ENCODE results near the gene FAM227B.

Gene FAM227B

GRCh38 chr15:49589030-49589429 lies 31.6 kb downstream of the FAM227B start:
- H3K9ac ChIP-seq (ENCODE audit: low read length), result no peak overlapping the region
- no peak for DNase-seq
- H3K36me3 ChIP-seq (ENCODE audit: control insufficient read depth, insufficient read depth, low read length), result no peaks in the 10 kb centered on the region

GRCh38 chr15:49573421-49573820 lies 47.2 kb downstream of the FAM227B start:
- no peak for DNase-seq
- no peaks in the 10 kb centered on the region for H3K79me2 ChIP-seq (ENCODE audit: control insufficient read depth, insufficient read depth, low read length)
- no peaks in the 10 kb centered on the region for H3K79me1 ChIP-seq (ENCODE audit: low read length)
- no peak overlapping the region for H2BK120ac ChIP-seq (ENCODE audit: low read depth, low read length)
- H3K36me3 ChIP-seq (ENCODE audit: control insufficient read depth, insufficient read depth, low read length), result no peaks in the 10 kb centered on the region
- no peak overlapping the region for H2BK15ac ChIP-seq (replicated peaks; ENCODE audit: low read depth)
- no peaks in the 10 kb centered on the region for H3K4me1 ChIP-seq (ENCODE audit: control insufficient read depth, low read depth, low read length)
- H3K27me3 ChIP-seq (ENCODE audit: insufficient read depth, low read length, poor library complexity), result no peaks in the 10 kb centered on the region
- H2AK5ac ChIP-seq (ENCODE audit: low read length), result no peak overlapping the region
- no peak overlapping the region for H3K23ac ChIP-seq (ENCODE audit: low read length)
- no CpG with 5 or more reads among the region's 1 CpG for WGBS (ENCODE audit: extremely low coverage, insufficient coverage, low lambda C conversion rate)
- H3K56ac ChIP-seq (ENCODE audit: low read length), result no peak overlapping the region
- no peak overlapping the region for H4K8ac ChIP-seq (ENCODE audit: low read depth, low read length)
- H4K5ac ChIP-seq (ENCODE audit: low read length), result no peak overlapping the region
- H2BK5ac ChIP-seq (ENCODE audit: low read length), result no peak overlapping the region
- no peak overlapping the region for H3K27ac ChIP-seq (ENCODE audit: low read depth, low read length)
- no peak overlapping the region for H3K4ac ChIP-seq (ENCODE audit: low read depth, low read length)
- no peak overlapping the region for H3K18ac ChIP-seq (ENCODE audit: low read length)
- no peak overlapping the region for H3K4me2 ChIP-seq (ENCODE audit: low read length)
- H3K9ac ChIP-seq (ENCODE audit: low read length), result no peak overlapping the region
- H3K4me3 ChIP-seq (ENCODE audit: low read length), result no peak overlapping the region

More at GRCh38 chr15:49589030-49589429, 31.6 kb downstream of the FAM227B start:
- Histone ChIP-seq H3K4ac (ENCODE audit: low read depth, low read length) (no peak overlapping the region), H2BK5ac (ENCODE audit: low read length) (no peak overlapping the region), H3K4me2 (ENCODE audit: low read length) (no peak overlapping the region), H4K5ac (ENCODE audit: low read length) (no peak overlapping the region), H3K4me1 (ENCODE audit: control insufficient read depth, low read depth, low read length) (no peaks in the 10 kb centered on the region), H3K79me2 (ENCODE audit: control insufficient read depth, insufficient read depth, low read length) (no peaks in the 10 kb centered on the region), H3K27me3 (ENCODE audit: insufficient read depth, low read length, poor library complexity) (no peaks in the 10 kb centered on the region), H4K8ac (ENCODE audit: low read depth, low read length) (no peak overlapping the region), H3K23ac (ENCODE audit: low read length) (no peak overlapping the region), H2BK15ac (replicated peaks; ENCODE audit: low read depth) (no peak overlapping the region), H3K56ac (ENCODE audit: low read length) (no peak overlapping the region), H3K27ac (ENCODE audit: low read depth, low read length) (no peak overlapping the region), H2BK120ac (ENCODE audit: low read depth, low read length) (no peak overlapping the region), H3K79me1 (ENCODE audit: low read length) (no peaks in the 10 kb centered on the region), H3K4me3 (ENCODE audit: low read length) (no peak overlapping the region), H3K18ac (ENCODE audit: low read length) (no peak overlapping the region), H2AK5ac (ENCODE audit: low read length) (no peak overlapping the region)

- H3K18ac ChIP-seq (ENCODE audit: low read length), result no peak overlapping the region
- H3K9ac ChIP-seq (ENCODE audit: low read length), result no peak overlapping the region
- no peaks in the 10 kb centered on the region for H3K79me1 ChIP-seq (ENCODE audit: low read length)
- H3K4ac ChIP-seq (ENCODE audit: low read depth, low read length), result no peak overlapping the region
- H3K4me1 ChIP-seq (ENCODE audit: control insufficient read depth, low read depth, low read length), result no peaks in the 10 kb centered on the region
- H3K27ac ChIP-seq (ENCODE audit: low read depth, low read length), result no peak overlapping the region
- no peak overlapping the region for H3K56ac ChIP-seq (ENCODE audit: low read length)
- H2BK5ac ChIP-seq (ENCODE audit: low read length), result no peak overlapping the region
- no peak overlapping the region for H2BK15ac ChIP-seq (replicated peaks; ENCODE audit: low read depth)
- no peak overlapping the region for H4K5ac ChIP-seq (ENCODE audit: low read length)
- WGBS (ENCODE audit: extremely low coverage, insufficient coverage, low lambda C conversion rate), result no CpG with 5 or more reads among the region's 1 CpG
- H3K27me3 ChIP-seq (ENCODE audit: insufficient read depth, low read length, poor library complexity), result no peaks in the 10 kb centered on the region
- no peaks in the 10 kb centered on the region for H3K79me2 ChIP-seq (ENCODE audit: control insufficient read depth, insufficient read depth, low read length)
- no peak overlapping the region for H3K4me3 ChIP-seq (ENCODE audit: low read length)
- H2BK120ac ChIP-seq (ENCODE audit: low read depth, low read length), result no peak overlapping the region
- DNase-seq, result no peak
- H3K36me3 ChIP-seq (ENCODE audit: control insufficient read depth, insufficient read depth, low read length), result no peaks in the 10 kb centered on the region
- H3K23ac ChIP-seq (ENCODE audit: low read length), result no peak overlapping the region
- no peak overlapping the region for H2AK5ac ChIP-seq (ENCODE audit: low read length)
- no peak overlapping the region for H4K8ac ChIP-seq (ENCODE audit: low read depth, low read length)
- H3K4me2 ChIP-seq (ENCODE audit: low read length), result no peak overlapping the region
Observed at GRCh38 chr15:49570672-49571071, 49.9 kb downstream of the FAM227B start.

DNA sequence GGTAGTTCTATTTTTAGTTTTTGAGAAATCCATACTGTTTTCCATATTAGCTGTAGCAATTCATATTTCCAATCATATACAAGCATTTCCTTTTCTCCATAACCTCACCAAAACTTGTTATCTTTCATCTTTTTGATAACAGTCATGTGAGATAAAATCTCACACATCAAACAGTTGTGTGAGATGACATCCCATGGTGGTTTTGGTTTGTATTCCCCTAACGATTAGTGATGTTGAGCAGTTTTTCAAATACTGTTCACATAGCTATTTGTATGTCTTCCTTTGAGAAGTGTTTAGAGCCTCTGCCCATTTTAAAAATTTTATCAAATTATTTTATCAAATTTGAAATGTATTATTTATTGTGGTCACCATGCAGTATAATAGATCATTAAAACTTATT lies 50.4 kb downstream of the FAM227B start:
- H2BK5ac ChIP-seq (ENCODE audit: low read length), result no peak overlapping the region
- H3K4me1 ChIP-seq (ENCODE audit: control insufficient read depth, low read depth, low read length), result no peaks in the 10 kb centered on the region
- H2AK5ac ChIP-seq (ENCODE audit: low read length), result no peak overlapping the region
- no peak overlapping the region for H4K8ac ChIP-seq (ENCODE audit: low read depth, low read length)
- H3K79me1 ChIP-seq (ENCODE audit: low read length), result no peaks in the 10 kb centered on the region
- H4K5ac ChIP-seq (ENCODE audit: low read length), result no peak overlapping the region
- no peak overlapping the region for H3K23ac ChIP-seq (ENCODE audit: low read length)
- H3K9ac ChIP-seq (ENCODE audit: low read length), result no peak overlapping the region
- no peak overlapping the region for H3K4me3 ChIP-seq (ENCODE audit: low read length)
- no peak overlapping the region for H3K4ac ChIP-seq (ENCODE audit: low read depth, low read length)
- H3K79me2 ChIP-seq (ENCODE audit: control insufficient read depth, insufficient read depth, low read length), result no peaks in the 10 kb centered on the region
- H3K18ac ChIP-seq (ENCODE audit: low read length), result no peak overlapping the region
- H3K27ac ChIP-seq (ENCODE audit: low read depth, low read length), result no peak overlapping the region
- no peak overlapping the region for H2BK15ac ChIP-seq (replicated peaks; ENCODE audit: low read depth)
- no peaks in the 10 kb centered on the region for H3K27me3 ChIP-seq (ENCODE audit: insufficient read depth, low read length, poor library complexity)
- H2BK120ac ChIP-seq (ENCODE audit: low read depth, low read length), result no peak overlapping the region
- H3K4me2 ChIP-seq (ENCODE audit: low read length), result no peak overlapping the region
- WGBS (ENCODE audit: extremely low coverage, insufficient coverage, low lambda C conversion rate), result no CpG with 5 or more reads among the region's 1 CpG
- no peak for DNase-seq
- H3K56ac ChIP-seq (ENCODE audit: low read length), result no peak overlapping the region
- no peaks in the 10 kb centered on the region for H3K36me3 ChIP-seq (ENCODE audit: control insufficient read depth, insufficient read depth, low read length)

- H2AK5ac ChIP-seq (ENCODE audit: low read length), result no peak overlapping the region
- H3K4ac ChIP-seq (ENCODE audit: low read depth, low read length), result no peak overlapping the region
- H3K36me3 ChIP-seq (ENCODE audit: control insufficient read depth, insufficient read depth, low read length), result no peaks in the 10 kb centered on the region
- no peak overlapping the region for H3K9ac ChIP-seq (ENCODE audit: low read length)
- no peak overlapping the region for H2BK15ac ChIP-seq (replicated peaks; ENCODE audit: low read depth)
- no peak overlapping the region for H2BK5ac ChIP-seq (ENCODE audit: low read length)
- H3K4me3 ChIP-seq (ENCODE audit: low read length), result no peak overlapping the region
- no peak overlapping the region for H3K4me2 ChIP-seq (ENCODE audit: low read length)
- no peak overlapping the region for H3K27ac ChIP-seq (ENCODE audit: low read depth, low read length)
- no peak overlapping the region for H3K56ac ChIP-seq (ENCODE audit: low read length)
- no peak overlapping the region for H4K8ac ChIP-seq (ENCODE audit: low read depth, low read length)
- no peak overlapping the region for H2BK120ac ChIP-seq (ENCODE audit: low read depth, low read length)
- H4K5ac ChIP-seq (ENCODE audit: low read length), result no peak overlapping the region
- no peaks in the 10 kb centered on the region for H3K79me2 ChIP-seq (ENCODE audit: control insufficient read depth, insufficient read depth, low read length)
- H3K18ac ChIP-seq (ENCODE audit: low read length), result no peak overlapping the region
- H3K23ac ChIP-seq (ENCODE audit: low read length), result no peak overlapping the region
- no peaks in the 10 kb centered on the region for H3K79me1 ChIP-seq (ENCODE audit: low read length)
- no peaks in the 10 kb centered on the region for H3K27me3 ChIP-seq (ENCODE audit: insufficient read depth, low read length, poor library complexity)
- no peak for DNase-seq
- H3K4me1 ChIP-seq (ENCODE audit: control insufficient read depth, low read depth, low read length), result no peaks in the 10 kb centered on the region
Observed at GRCh38 chr15:49560045-49560444, 60.6 kb downstream of the FAM227B start.

DNA sequence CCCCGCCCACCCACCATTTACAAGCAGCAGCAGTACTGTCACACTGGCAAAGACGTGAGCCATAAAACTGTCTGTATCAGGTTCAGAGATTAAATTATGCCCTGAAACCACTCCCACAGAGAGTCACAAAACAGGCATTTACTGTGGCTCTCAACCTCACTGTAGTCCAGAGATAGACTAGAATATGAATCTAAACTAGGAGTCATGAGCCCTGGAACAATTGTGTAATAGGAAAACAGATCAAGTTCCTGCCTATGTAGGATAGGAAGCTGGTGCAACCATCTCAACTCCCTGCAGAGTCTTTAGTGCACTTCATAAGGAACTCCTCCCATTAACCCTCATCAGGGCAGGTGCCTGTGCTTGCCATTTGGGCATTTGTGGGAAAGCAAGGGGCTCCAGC lies 61.7 kb downstream of the FAM227B start:
- no peak overlapping the region for H2BK15ac ChIP-seq (replicated peaks; ENCODE audit: low read depth)
- no peak overlapping the region for H3K4me2 ChIP-seq (ENCODE audit: low read length)
- H3K36me3 ChIP-seq (ENCODE audit: control insufficient read depth, insufficient read depth, low read length), result no peaks in the 10 kb centered on the region
- H3K9ac ChIP-seq (ENCODE audit: low read length), result no peak overlapping the region
- H3K4me1 ChIP-seq (ENCODE audit: control insufficient read depth, low read depth, low read length), result no peaks in the 10 kb centered on the region
- no peak overlapping the region for H4K8ac ChIP-seq (ENCODE audit: low read depth, low read length)
- no peak overlapping the region for H3K27ac ChIP-seq (ENCODE audit: low read depth, low read length)
- no peak overlapping the region for H2BK5ac ChIP-seq (ENCODE audit: low read length)
- no peaks in the 10 kb centered on the region for H3K27me3 ChIP-seq (ENCODE audit: insufficient read depth, low read length, poor library complexity)
- no CpG with 5 or more reads among the region's 2 CpGs for WGBS (ENCODE audit: extremely low coverage, insufficient coverage, low lambda C conversion rate)
- no peak overlapping the region for H3K4ac ChIP-seq (ENCODE audit: low read depth, low read length)
- H3K79me2 ChIP-seq (ENCODE audit: control insufficient read depth, insufficient read depth, low read length), result no peaks in the 10 kb centered on the region
- DNase-seq, result no peak
- no peak overlapping the region for H2BK120ac ChIP-seq (ENCODE audit: low read depth, low read length)
- no peak overlapping the region for H3K18ac ChIP-seq (ENCODE audit: low read length)
- H4K5ac ChIP-seq (ENCODE audit: low read length), result no peak overlapping the region
- no peak overlapping the region for H2AK5ac ChIP-seq (ENCODE audit: low read length)
- no peak overlapping the region for H3K4me3 ChIP-seq (ENCODE audit: low read length)
- no peaks in the 10 kb centered on the region for H3K79me1 ChIP-seq (ENCODE audit: low read length)
- H3K23ac ChIP-seq (ENCODE audit: low read length), result no peak overlapping the region
- no peak overlapping the region for H3K56ac ChIP-seq (ENCODE audit: low read length)
